IMR-90 (cell line): ENCODE results near the gene CEP170B. TPM values are rescaled to one million over a fixed set of nuclear protein-coding genes. Genes with fewer than 3 reads are reported as not detected.

ENCODE experiments used
- ATAC-seq: fragments of 200-7000 bp; cut with Tn5 transposase; 2 replicates; pipeline ENCODE4 v1.9.1; 2020; ENCODE audit warnings: low read depth, mild to moderate bottlenecking, moderate library complexity
- BruUV-seq: library from RNA; stranded (reverse); fragments of 400-500 nt; replicated peaks from 2 replicates; lab custom pipeline; 2021; lab: Mats Ljungman, UMichigan
- CTCF ChIA-PET: fragments of 300-600 bp; formaldehyde crosslinking; extraction: SDS; loops from one replicate; lab custom pipeline; 2021; ENCODE audit warnings: antibody characterized with exemption; lab: Yijun Ruan, JAX
- POLR2A ChIA-PET: fragments of 300-600 bp; sonication (Branson Sonifier 250); formaldehyde crosslinking; loops from one replicate; lab custom pipeline; 2022; ENCODE audit warnings: antibody characterized with exemption; ENCODE audit not compliant: unreplicated experiment; lab: Charles Lee
- DNase-seq: peaks from one replicate; pipeline ENCODE4 v3.0.0; 2013
- H2AFZ ChIP-seq: replicated peaks from 2 replicates; pipeline ENCODE3; 2013; ENCODE audit warnings: low read length, mild to moderate bottlenecking; ENCODE audit not compliant: poor library complexity
- H2AK5ac ChIP-seq: 2 replicates; pipeline ENCODE4 v1.6.1; 2013; ENCODE audit warnings: low read depth, low read length, inconsistent platforms
- H2AK9ac ChIP-seq: replicated peaks from 2 replicates; pipeline ENCODE3; 2013; ENCODE audit warnings: mild to moderate bottlenecking, low read depth, low read length, moderate library complexity; ENCODE audit not compliant: poor library complexity
- H2BK120ac ChIP-seq: 2 replicates; pipeline ENCODE4 v1.6.1; 2013; ENCODE audit warnings: low read depth, low read length, inconsistent platforms
- H2BK15ac ChIP-seq: 3 replicates; pipeline ENCODE4 v1.6.1; 2013; ENCODE audit warnings: low read depth, low read length, inconsistent platforms
- H2BK20ac ChIP-seq: 2 replicates; pipeline ENCODE4 v1.6.1; 2013; ENCODE audit warnings: low read depth, mild to moderate bottlenecking, inconsistent platforms, low read length, moderate library complexity
- H2BK5ac ChIP-seq: 2 replicates; pipeline ENCODE4 v1.6.1; 2013; ENCODE audit warnings: mild to moderate bottlenecking, low read depth, low read length, inconsistent platforms; ENCODE audit not compliant: poor library complexity, severe bottlenecking
- H3K14ac ChIP-seq: replicated peaks from 2 replicates; pipeline ENCODE4 v1.6.1; 2013; ENCODE audit warnings: low read depth, low read length, inconsistent platforms
- H3K18ac ChIP-seq: 2 replicates; pipeline ENCODE4 v1.6.1; 2013; ENCODE audit warnings: low read depth, low read length, control low read depth
- H3K23ac ChIP-seq: 2 replicates; pipeline ENCODE4 v1.6.1; 2013; ENCODE audit warnings: low read depth, low read length, inconsistent platforms
- H3K27ac ChIP-seq: 2 replicates; pipeline ENCODE4 v1.5.1; 2013; ENCODE audit warnings: mild to moderate bottlenecking, control low read depth, low read length; ENCODE audit not compliant: insufficient read depth
- H3K27me3 ChIP-seq: 2 replicates; pipeline ENCODE4 v1.6.1; 2013; ENCODE audit warnings: low read length; ENCODE audit not compliant: control insufficient read depth, insufficient read depth
- H3K36me3 ChIP-seq: 2 replicates; pipeline ENCODE4 v1.6.1; 2013; ENCODE audit warnings: low read length, mixed read lengths; ENCODE audit not compliant: control insufficient read depth, insufficient read depth
- H3K4ac ChIP-seq: 2 replicates; pipeline ENCODE4 v1.6.1; 2013; ENCODE audit warnings: low read depth, low read length, inconsistent platforms
- H3K4me1 ChIP-seq: 2 replicates; pipeline ENCODE4 v1.6.1; 2013; ENCODE audit warnings: low read length, mixed read lengths; ENCODE audit not compliant: control insufficient read depth, insufficient read depth
- H3K4me2 ChIP-seq: 2 replicates; pipeline ENCODE4 v1.6.1; 2013; ENCODE audit warnings: low read depth, mild to moderate bottlenecking, control low read depth, low read length, moderate library complexity
- H3K4me3 ChIP-seq: 2 replicates; pipeline ENCODE4 v1.5.1; 2013; ENCODE audit warnings: low read depth, mild to moderate bottlenecking, control low read depth, low read length, moderate library complexity; ENCODE audit not compliant: insufficient read depth
- H3K56ac ChIP-seq: 2 replicates; pipeline ENCODE4 v1.6.1; 2013; ENCODE audit warnings: low read length, inconsistent platforms; ENCODE audit not compliant: insufficient read depth; ENCODE audit errors: extremely low read depth
- H3K79me1 ChIP-seq, 2 experiments: 2 replicates each; pipeline ENCODE4 v1.6.1; 2013; ENCODE audit warnings: low read length in 2 of 2, inconsistent platforms in 1 of 2, low read depth in 1 of 2
- H3K9ac ChIP-seq: 2 replicates; pipeline ENCODE4 v1.6.1; 2013; ENCODE audit warnings: low read depth, low read length, control low read depth
- H3K9me1 ChIP-seq: 2 replicates; pipeline ENCODE4 v1.6.1; 2013; ENCODE audit warnings: low read length, inconsistent platforms; ENCODE audit not compliant: insufficient read depth
- H3K9me3 ChIP-seq: 2 replicates; pipeline ENCODE4 v1.6.1; 2013; ENCODE audit warnings: low read length; ENCODE audit not compliant: control insufficient read depth, insufficient read depth
- H4K20me1 ChIP-seq: 2 replicates; pipeline ENCODE4 v1.6.1; 2013; ENCODE audit warnings: low read length, inconsistent platforms; ENCODE audit not compliant: insufficient read depth
- H4K5ac ChIP-seq: 2 replicates; pipeline ENCODE4 v1.6.1; 2013; ENCODE audit warnings: mild to moderate bottlenecking, low read depth, low read length, control low read depth
- H4K8ac ChIP-seq, 2 experiments: 2 replicates each; pipeline ENCODE4 v1.6.1; 2013; ENCODE audit warnings: low read depth in 2 of 2, low read length in 2 of 2, control low read depth in 1 of 2, inconsistent platforms in 1 of 2
- H4K91ac ChIP-seq: 2 replicates; pipeline ENCODE4 v1.6.1; 2013; ENCODE audit warnings: low read depth, low read length, inconsistent platforms; ENCODE audit not compliant: insufficient read depth
- CHD1 ChIP-seq: IDR thresholded peaks from 2 replicates; pipeline ENCODE4 v1.6.1; 2012; ENCODE audit warnings: low read depth, low read length, improper control_type of control experiment
- CTCF ChIP-seq: conservative IDR thresholded peaks from 2 replicates; pipeline ENCODE4 v1.5.1; 2012; ENCODE audit warnings: mild to moderate bottlenecking, low read depth, low read length, improper control_type of control experiment
- MXI1 ChIP-seq: IDR thresholded peaks from 2 replicates; pipeline ENCODE4 v1.6.1; 2012; ENCODE audit warnings: low read depth, mild to moderate bottlenecking, low read length, moderate library complexity, borderline replicate concordance
- POLR2A ChIP-seq: IDR thresholded peaks from 2 replicates; pipeline ENCODE4 v1.6.1; 2012; ENCODE audit warnings: mild to moderate bottlenecking, low read depth, low read length
- SMC3 ChIP-seq: fragments of 150-350 bp; IDR thresholded peaks from 2 replicates; pipeline ENCODE4 v1.6.1; 2016; ENCODE audit warnings: low read depth, mild to moderate bottlenecking, antibody characterized with exemption, low read length, moderate library complexity
- WGBS, 2 experiments: methylation state at CpG; one replicate each; pipeline versions ENCODE4 v1.1.5 to v1.1.7; 2013; ENCODE audit warnings: missing lambda C conversion rate in 2 of 2; ENCODE audit not compliant: insufficient read length in 1 of 2; ENCODE audit errors: extremely low coverage in 2 of 2; 5-methylcytosine and 5-hydroxymethylcytosine counted together
- dilution Hi-C: fragments of 300-500 bp; cut with HindIII; formaldehyde crosslinking; loops from one replicate; pipeline ENCODE4 v1.14.3; 2018; ENCODE audit warnings: low sequenced_read_pairs; ENCODE audit not compliant: unreplicated experiment
- in situ Hi-C: fragments of 300-500 bp; cut with MboI; formaldehyde crosslinking; loops from 3 replicates; pipeline ENCODE4 v1.14.3; 2019; ENCODE audit warnings: low sequenced_read_pairs, inconsistent platforms, mixed read lengths
- intact Hi-C: fragments of 100-400 bp; cut with micrococcal nuclease; formaldehyde crosslinking; loops from 2 replicates; pipeline ENCODE4 v1.10.0; 2022
- polyA plus RNA-seq, 3 experiments: library from polyadenylated mRNA; depleted of rRNA; stranded (reverse); fragments of >200 nt; gene quantifications; 2 replicates each; pipeline ENCODE4 v1.2.3, GENCODE V29; 2012; ENCODE audit warnings: low replicate concordance in 1 of 3
- total RNA-seq: library from RNA; depleted of rRNA; stranded (reverse); fragments of >200 nt; gene quantifications from 2 replicates; pipeline ENCODE4 v1.2.3, GENCODE V29; 2012

The CEP170B gene
- total and polyA plus RNA-seq, 2 of the 4 experiments (the other 2 are of a cell fraction): 3.6 to 13.1 TPM

DNA sequence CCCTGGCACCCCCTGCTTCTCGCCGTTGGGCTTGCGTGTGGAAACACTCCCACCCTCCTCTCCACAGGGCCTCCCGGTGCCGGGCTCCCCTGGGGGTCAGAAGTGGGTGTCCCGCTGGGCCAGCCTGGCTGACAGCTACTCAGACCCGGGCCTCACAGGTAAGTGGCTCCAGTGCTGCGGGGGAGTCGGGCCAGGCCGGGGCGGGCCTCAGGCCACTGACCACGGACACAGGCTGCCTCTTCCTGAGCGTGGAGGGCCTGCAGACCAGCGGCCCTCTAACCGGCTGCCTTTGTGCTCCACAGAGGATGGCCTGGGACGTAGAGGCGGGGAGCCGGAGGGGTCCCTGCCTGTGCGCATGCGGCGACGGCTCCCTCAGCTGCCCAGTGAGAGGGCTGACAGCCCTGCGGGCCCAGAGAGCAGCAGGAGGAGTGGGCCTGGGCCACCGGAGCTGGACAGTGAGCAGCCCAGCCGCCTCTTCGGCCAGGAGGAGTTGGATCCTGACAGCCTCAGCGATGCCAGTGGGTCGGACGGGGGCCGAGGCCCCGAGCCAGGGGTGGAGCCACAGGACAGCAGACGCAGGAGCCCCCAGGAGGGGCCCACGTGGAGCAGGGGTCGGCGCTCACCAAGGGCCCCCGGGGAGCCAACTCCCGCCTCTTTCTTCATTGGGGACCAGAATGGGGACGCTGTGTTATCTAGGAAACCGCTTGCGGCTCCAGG lies 21.1 kb downstream of the CEP170B start:
- Histone ChIP-seq H3K4me3 (no peak overlapping the region), H2AK5ac (no peak overlapping the region), H3K79me1 (no peaks in the 10 kb centered on the region), H3K9ac (no peak overlapping the region), H3K56ac (no peak overlapping the region), H2BK20ac (no peak overlapping the region), H4K8ac (no peak overlapping the region), H3K18ac (no peak overlapping the region), H2BK15ac (no peak overlapping the region), H2AK9ac (no peak overlapping the region), H4K91ac (no peak overlapping the region), H3K23ac (no peak overlapping the region), H3K4me1 (no peaks in the 10 kb centered on the region), H3K9me1 (0 out of 2 replicates have a peak, but pooled peaks cover 2% of the 10 kb centered on the region), H2AFZ (no peak overlapping the region), H3K27ac (no peak overlapping the region), H3K4me2 (no peak overlapping the region), H4K5ac (no peak overlapping the region), H2BK120ac (no peak overlapping the region), H4K20me1 (no peaks in the 10 kb centered on the region), H3K9me3 (no peaks in the 10 kb centered on the region), H3K14ac (no peak overlapping the region), H3K4ac (no peak overlapping the region), H3K36me3 (peaks cover 41% of the 10 kb centered on the region), H3K27me3 (no peaks in the 10 kb centered on the region), H2BK5ac (no peak overlapping the region)
- TF ChIP-seq CTCF (no peak), MXI1 (no peak), SMC3 (no peak), POLR2A (no peak), CHD1 (no peak)
- ATAC-seq (no peak), DNase-seq (no peak)
- no TSS peak for BruUV-seq
- intact Hi-C loops (no loop called here), in situ Hi-C loops (no loop called here), dilution Hi-C loops (no loop called here)
- 88% methylated on average over 23 of the region's 40 CpGs; no CpG with 5 or more reads in 1 of the 2 experiments for WGBS, 2 experiments
- POLR2A ChIA-PET: no interaction called here
- CTCF ChIA-PET: no interaction called here
